A375 (cell line): Measurements from ENCODE around the gene EXOC3. TPM values are rescaled to one million over a fixed set of nuclear protein-coding genes. Genes with fewer than 3 reads are reported as not detected.

Source experiments
- total RNA-seq: library from RNA; depleted of rRNA; stranded (reverse); fragments of >200 nt; shearing (Covaris generic); gene quantifications from 2 replicates; pipeline ENCODE4 v1.2.3, GENCODE V29; 2014; rRNA removed

EXOC3 gene
- total RNA-seq, result 54.3 and 54.5 TPM in 2 replicates

GRCh38 chr5:442335-443238 is at the start of gene EXOC3:
Gene EXOC3 (plus strand): TSS chr5:443176. CDS start chr5:446206, 3,030 bp downstream.

Other genes with a start within 250 kb of the EXOC3 start
- 2.4 and 2.7 TPM in 2 replicates for gene CCDC127, start 225.0 kb upstream of the EXOC3 start, total RNA-seq
- gene SDHA, start 224.9 kb upstream of the EXOC3 start, total RNA-seq, result 82.1 and 91.1 TPM in 2 replicates
- gene PDCD6, start 171.5 kb upstream of the EXOC3 start, total RNA-seq, result 191 and 210 TPM in 2 replicates
- 23.2 and 29.2 TPM in 2 replicates for gene AHRR, start 121.5 kb upstream of the EXOC3 start, total RNA-seq
- not detected in 2 replicates for gene SLC9A3, start 81.3 kb downstream of the EXOC3 start, total RNA-seq
- gene CEP72, start 169.2 kb downstream of the EXOC3 start, total RNA-seq, result 8.4 and 10.5 TPM in 2 replicates